Astrocyte of the cerebellum (primary cell): ENCODE results near the gene PRPF19.

Source experiments
- DNase-seq: peaks from one replicate; pipeline ENCODE4 v3.0.0-alpha.2; 2011; ENCODE audit warnings: low read depth
- H3K4me3 ChIP-seq: 2 replicates; pipeline ENCODE4 v1.5.1; 2011; ENCODE audit warnings: mild to moderate bottlenecking, low read depth, low read length, moderate library complexity
- CTCF ChIP-seq: IDR thresholded peaks from 2 replicates; pipeline ENCODE4 v1.5.1; 2012; ENCODE audit warnings: low read length, low read depth, moderate library complexity, mild to moderate bottlenecking; ENCODE audit errors: missing control alignments
- in situ Hi-C: cut with HindIII; loops from 2 replicates; pipeline ENCODE4 v1.10.0; 2017; ENCODE audit warnings: low sequenced_read_pairs

Gene PRPF19

GRCh38 chr11:60916669-60917206 is 10.4 kb upstream of the PRPF19 start:
- H3K4me3 ChIP-seq: no peak overlapping the region
- TF ChIP-seq CTCF: no peak
- no peak for DNase-seq
- in situ Hi-C loops: loop anchor here (5.0 kb wide), 1 partner anchor 89 kb away; no protein-coding TSS in a partner anchor

DNA sequence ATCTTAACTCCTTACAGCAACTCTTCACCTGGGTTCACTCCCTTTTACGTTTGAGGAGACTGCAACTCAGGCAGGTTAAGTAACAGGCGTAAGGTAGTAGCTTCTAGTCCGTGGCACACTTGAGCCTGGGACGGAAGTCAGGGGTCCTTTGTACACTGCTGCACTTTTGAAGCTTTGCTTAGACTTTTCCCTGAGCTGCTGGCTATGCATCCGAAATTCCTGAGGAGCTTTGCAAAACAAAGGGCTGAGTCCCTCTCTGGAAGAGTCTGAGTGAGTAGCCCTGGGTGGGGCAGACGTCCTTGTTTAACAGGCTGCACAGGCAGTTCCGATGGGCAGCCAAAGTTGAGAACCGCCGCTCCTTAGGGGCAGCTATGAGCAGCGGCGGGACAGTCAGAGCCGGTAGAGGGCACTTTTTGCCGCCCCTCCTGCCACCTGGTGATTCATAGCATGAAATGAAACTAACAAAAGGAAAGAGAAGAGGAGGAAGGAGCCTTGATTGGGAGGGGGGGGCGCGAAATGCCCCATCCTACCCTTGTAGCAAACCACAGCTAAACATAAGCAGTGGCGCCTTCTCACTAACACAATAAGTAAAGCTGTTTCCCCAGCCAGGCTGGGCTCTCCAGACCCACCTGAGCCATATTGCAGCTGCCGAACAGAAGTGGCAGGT is 9.0 kb upstream of the PRPF19 start:
- DNase-seq: no peak
- TF ChIP-seq CTCF: peak; percentile 41
- peak overlapping the region; percentile 85 for H3K4me3 ChIP-seq
- in situ Hi-C loops: loop anchor here (5.0 kb wide), 1 partner anchor 88 kb away; no protein-coding TSS in a partner anchor

GRCh38 chr11:60914633-60915247 is 8.4 kb upstream of the PRPF19 start:
- DNase-seq: no peak
- in situ Hi-C loops: loop anchor here (5.0 kb wide), 1 partner anchor 87 kb away; no protein-coding TSS in a partner anchor
- TF ChIP-seq CTCF: no peak

DNA sequence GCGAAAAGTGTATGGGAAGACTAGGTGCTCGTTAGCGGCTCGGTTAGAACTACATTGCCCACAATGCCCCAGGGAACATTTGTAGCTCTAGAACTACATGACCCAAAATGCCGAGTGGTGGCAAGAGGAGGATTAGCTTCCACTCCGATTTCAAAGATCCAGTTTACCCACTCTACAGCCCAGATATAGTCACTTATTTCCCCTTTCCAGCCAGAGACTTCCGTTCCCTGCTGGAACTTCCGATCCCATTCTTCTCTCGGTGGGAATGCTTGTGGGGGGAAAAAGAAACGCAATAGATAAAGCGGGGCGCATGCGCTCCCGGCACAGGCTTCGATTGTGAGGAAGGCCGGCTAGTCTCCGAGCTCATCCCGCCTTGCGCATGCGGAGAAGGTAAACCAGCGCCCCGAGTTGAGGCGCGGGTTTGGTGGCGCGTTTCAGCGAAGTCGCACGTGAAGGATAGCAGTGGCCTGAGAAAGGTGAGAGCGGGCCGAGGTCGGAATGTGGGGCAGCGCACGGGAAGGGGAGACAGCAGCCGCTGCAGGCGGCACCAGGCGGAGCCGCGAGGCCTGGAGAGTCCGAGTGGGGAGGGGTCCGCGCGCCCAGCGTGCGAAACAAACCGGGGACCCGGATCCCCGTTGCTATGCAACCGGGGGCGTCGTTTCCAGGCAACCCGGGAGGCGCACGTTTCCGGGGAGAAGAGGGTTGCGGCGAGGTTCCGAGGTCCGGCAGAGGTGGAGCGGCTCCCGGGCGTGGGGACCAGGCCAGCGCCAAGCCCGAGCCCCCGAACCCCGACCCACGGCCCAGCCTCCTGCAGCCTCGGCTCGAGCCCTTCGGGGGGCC is 7.6 kb upstream of the PRPF19 start, which contains the start of gene TMEM109:
Gene TMEM109 (plus strand): TSS at position 366 of the 840 bp plus-strand sequence. CDS start 5,536 bp downstream, outside the sequence.
- H3K4me3 ChIP-seq: peak within 1 kb of the TSS; percentile 85
- no peak for TF ChIP-seq CTCF
- in situ Hi-C loops: no loop called here
- peak; percentile 80 for DNase-seq

More at GRCh38 chr11:60914633-60915247, 8.4 kb upstream of the PRPF19 start:
- H3K4me3 ChIP-seq: peak overlapping the region; percentile 85

- TF ChIP-seq CTCF: no peak
- peak overlapping the region; percentile 85 for H3K4me3 ChIP-seq
- no peak for DNase-seq
- in situ Hi-C loops: no loop called here
Observed at GRCh38 chr11:60912851-60913528, 6.6 kb upstream of the PRPF19 start.
